ENCODE measurements around the gene COL27A1.

Gene COL27A1

DNA sequence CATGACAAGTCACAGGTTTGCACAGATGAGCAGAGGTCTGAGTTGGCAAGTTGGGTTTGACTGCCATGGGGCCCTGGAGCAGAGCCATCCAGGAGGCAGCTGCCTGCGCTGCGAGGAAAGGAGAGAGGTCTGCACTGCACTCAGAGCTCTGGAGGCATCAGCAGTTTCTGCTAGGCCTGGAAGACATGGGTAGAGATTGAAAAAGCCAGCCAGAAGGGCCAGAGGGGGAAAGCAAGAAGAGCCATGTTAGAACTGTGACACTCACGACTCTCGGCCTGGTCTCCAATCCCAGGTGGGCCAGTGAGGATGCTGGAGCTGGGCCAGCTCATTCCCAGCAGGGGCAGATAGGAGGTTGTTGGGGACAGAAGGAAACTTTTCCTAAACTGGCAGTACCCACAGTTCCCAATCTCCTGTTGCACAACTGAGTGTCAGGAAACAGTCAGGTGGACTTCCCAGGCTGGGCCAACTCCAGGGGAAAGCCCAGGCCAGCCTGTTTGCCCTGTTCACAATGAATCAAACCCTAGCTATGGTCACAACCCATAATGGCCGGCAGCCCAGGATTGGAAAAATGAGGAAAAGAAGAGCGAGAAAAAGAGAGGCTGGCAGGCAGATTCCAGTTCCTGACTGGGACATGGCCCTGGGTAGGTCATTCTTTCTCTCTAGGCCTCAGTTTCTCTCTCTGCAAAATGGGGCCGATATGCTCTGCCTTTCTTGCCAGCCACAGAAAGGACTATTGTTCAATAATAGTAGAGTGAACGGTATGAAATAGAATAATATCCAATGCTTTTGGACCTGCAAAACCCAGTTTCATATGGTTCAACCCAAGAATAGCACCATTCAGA is 159.8 kb downstream of the COL27A1 start:
- TF ChIP-seq, protein P1, sequence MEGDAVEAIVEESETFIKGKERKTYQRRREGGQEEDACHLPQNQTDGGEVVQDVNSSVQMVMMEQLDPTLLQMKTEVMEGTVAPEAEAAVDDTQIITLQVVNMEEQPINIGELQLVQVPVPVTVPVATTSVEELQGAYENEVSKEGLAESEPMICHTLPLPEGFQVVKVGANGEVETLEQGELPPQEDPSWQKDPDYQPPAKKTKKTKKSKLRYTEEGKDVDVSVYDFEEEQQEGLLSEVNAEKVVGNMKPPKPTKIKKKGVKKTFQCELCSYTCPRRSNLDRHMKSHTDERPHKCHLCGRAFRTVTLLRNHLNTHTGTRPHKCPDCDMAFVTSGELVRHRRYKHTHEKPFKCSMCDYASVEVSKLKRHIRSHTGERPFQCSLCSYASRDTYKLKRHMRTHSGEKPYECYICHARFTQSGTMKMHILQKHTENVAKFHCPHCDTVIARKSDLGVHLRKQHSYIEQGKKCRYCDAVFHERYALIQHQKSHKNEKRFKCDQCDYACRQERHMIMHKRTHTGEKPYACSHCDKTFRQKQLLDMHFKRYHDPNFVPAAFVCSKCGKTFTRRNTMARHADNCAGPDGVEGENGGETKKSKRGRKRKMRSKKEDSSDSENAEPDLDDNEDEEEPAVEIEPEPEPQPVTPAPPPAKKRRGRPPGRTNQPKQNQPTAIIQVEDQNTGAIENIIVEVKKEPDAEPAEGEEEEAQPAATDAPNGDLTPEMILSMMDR (IDR thresholded peaks at IDR 0.05) = no peak

DNA sequence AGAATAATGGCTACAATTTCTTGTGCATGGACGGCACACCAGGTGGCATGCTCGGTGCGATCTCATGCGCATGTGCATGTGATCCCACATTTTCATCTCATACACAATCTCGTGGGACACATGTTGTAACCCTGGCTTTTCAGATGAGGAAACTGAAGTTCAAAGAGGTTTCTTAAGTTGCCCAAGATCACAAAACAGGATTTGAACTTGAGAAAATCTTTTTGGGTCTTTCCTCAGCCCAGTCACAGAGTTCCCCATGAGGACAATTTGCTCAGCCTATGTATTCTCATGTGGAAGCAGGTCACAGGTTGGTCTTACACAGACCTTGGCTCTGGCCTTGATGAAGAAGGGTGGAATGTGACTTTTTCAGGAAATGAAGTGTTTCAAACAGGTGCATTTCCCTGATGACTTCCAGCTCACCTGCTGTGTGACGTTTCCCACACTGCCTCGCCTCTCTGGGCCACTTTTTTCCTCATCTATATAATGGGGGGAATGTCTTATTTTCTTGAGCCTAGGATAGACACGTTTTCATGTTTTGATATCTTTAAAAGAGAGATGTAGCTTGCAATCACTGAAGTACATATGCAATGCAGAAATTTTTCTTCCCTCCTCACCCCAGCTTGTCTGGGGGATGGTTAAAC is 160.5 kb downstream of the COL27A1 start:
- TF ChIP-seq, protein P1 (IDR thresholded peaks at IDR 0.05) = no peak

DNA sequence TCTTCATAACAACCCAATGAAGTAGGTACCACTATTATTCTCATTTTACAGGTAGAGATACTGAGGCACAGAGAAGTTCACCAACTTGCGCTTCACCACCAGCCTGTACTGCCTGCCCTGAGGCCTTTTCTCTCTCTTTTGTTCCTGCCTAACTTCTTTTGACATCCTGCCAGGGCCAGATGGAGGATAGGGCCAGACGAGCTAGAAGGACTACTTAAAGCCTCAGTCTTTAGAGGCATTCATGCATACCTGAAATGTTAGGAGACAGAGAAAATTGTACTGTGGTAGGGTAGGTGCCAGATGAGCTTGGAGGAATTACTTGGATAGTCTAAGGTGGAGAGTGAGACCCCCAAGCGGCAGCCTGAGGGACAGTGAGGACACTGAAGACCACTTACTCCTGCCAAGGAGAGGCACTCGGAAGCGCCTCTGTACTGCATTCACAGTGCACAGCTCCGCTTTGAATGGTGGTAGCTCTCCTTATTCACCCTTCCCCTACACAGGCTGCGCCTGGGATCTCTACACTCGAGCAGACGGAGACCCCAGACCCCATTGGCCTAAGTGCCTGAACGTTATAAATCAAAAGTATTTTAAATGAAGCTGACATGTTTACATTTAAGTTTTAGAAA is 161.4 kb downstream of the COL27A1 start:
- TF ChIP-seq, protein P1 (IDR thresholded peaks at IDR 0.05) = no peak

DNA sequence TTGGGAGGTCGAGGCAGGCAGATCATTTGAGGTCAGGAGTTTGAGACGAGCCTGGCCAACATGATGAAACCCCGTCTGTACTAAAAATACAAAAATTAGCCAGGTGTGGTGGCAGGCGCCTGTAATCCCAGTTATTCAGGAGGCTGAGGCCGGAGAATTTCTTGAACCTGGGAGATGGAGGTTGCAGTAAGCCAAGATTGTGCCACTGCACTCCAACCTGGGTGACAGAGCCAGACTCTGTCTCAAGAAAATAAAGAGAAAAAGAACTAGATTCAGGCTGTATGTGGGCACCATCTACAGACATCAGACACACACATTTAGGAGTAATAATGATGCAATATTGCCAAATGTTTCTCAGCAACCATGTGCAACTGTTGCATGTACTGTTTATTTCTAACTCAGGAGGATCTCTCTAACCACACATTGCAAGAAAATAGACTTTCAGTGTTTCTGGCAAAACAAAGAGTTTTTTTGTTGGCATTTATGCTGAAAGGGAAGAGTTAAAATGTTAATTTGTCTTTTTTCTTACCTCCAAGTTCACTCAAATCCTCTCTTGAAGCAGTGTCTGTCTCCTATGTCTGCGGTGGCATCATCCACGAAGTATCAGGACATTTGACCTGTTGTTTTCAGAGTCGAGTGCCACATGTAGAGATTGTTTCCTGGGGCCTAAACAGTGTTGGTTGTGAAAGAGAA is 162.5 kb downstream of the COL27A1 start:
- TF ChIP-seq, protein P1 (IDR thresholded peaks at IDR 0.05) = no peak

DNA sequence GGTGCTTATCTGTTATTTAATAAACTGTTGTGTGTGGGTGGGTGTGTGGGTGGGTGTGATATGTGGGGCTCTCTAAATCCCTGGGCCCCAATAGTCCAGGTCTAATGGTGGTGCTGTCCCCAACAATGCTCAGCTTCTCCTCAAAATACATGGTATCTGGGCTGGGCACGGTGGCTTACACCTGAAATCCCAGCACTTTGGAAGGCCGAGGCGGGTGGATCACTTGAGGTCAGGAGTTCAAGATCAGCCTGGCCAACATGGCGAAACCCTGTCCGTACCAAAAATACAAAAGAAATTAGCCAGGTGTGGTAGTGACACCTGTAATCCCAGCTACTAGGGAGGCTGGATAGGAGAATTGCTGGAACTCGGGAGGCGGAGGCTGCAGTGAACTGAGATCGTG is 163.1 kb downstream of the COL27A1 start:
- TF ChIP-seq, protein P1 (IDR thresholded peaks at IDR 0.05) = no peak

DNA sequence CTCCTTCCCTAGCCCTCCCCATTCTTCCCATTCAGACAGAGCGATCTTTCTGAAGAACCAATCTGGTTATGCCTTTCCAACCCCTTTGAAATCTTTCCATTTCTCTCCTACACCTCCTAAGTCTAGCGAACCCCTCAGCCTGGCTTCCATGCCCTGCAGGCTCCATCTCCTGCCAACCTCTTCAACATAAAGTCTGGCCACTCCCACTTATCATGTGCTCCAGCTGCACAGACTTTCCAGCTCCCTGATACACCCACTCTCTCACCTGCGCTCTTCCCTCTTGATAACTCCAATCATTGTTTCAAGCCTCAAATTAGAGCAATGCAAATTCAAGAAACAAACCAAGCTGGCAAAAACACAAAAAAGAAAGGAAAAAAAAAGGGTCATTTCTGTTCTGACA is 163.8 kb downstream of the COL27A1 start:
- TF ChIP-seq, protein P1 (IDR thresholded peaks at IDR 0.05) = no peak

DNA sequence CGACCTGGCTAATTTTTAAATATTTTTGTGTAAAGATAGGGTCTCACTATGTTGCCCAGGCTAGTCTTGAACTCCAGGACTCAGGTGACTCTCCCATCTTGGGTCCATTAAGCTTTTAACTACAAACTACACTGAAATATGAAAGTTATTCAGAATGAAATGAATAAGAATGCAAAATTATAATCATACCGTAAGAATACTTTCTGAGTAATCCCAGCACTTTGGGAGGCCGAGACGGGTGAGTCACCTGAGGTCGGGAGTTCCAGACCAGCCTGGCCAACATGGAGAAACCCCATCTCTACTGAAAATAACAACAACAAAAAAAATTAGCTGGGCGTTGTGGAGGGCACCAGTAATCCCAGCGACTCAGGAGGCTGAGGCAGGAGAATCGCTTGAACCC is 166.4 kb downstream of the COL27A1 start:
- TF ChIP-seq, protein P1 (IDR thresholded peaks at IDR 0.05) = no peak
